ENCODE measurements around the gene KCNQ1. TPM values are rescaled to one million over a fixed set of nuclear protein-coding genes. Genes with fewer than 3 reads are reported as not detected.

The KCNQ1 gene
- total and polyA plus RNA-seq, 9 of the 15 experiments (the other 6 are each of a cell fraction or from before 2014, with no cell fraction given) = 0.44 TPM; not detected in 8

DNA sequence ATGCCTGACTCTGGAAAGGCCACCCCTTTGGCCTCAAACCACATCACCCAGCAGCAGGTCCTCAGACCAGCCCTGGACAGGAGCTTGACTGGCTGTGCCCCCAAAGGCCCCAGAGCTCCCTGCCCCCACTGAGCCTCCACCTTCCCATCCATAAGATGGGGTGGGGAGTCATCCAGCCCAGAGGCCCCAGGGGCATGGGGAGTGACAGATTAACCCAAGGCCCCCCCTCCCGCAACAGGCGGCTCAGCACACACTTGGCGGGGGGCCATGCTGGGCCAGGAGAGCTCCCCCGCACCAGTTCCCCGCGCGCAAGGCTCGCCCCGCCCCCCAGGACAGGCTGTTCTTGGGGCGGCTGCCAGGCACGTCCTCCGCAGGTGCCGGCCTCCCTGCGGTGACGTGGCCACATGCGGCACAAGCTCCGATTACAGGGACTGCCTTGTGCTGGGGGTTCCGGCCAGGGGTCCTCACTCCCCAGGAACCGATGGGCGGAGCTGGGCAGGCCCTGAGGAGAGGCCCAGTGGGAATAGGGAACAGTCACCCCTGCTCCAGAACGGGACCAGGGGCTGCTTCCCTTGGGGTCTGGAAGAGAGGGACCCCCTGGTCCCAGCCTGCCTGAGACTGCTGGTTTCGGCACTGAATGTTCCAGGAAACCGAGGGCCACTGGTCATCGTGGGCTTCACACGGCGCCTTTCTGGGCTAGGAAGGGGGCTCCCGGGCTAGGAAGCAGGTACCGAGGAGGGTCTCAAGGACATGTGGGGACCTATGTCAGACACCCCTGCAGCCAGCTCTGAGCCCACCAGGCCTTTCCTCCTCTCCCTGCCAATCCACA is 445.9 kb downstream of the KCNQ1 start (continued):
- TF ChIP-seq RERE (CRISPR knock-in tag; IDR thresholded peaks at IDR 0.05; ENCODE audit: borderline replicate concordance) = no peak
- TF ChIP-seq MEIS2 (IDR thresholded peaks at IDR 0.05; ENCODE audit: partially characterized antibody) = peak; percentile 57
- no peak for TF ChIP-seq ZNF134 (CRISPR knock-in tag; conservative IDR thresholded peaks at IDR 0.05)
- TF ChIP-seq ZNF707 (CRISPR knock-in tag; conservative IDR thresholded peaks at IDR 0.05) = no peak
- TF ChIP-seq NEUROD1 (IDR thresholded peaks at IDR 0.05; ENCODE audit: borderline replicate concordance, low read depth, low read length, partially characterized antibody) = peak; percentile 20
- TF ChIP-seq TRIM28 (IDR thresholded peaks at IDR 0.05) = no peak
- no peak for TF ChIP-seq TAF15 (IDR thresholded peaks at IDR 0.05; ENCODE audit: low read depth, low read length)
- peak; percentile 85 to 93; a peak in 3 of 4 replicates for TF ChIP-seq KDM1A (IDR thresholded peaks at IDR 0.05)
- no peak for TF ChIP-seq BRD4 (IDR thresholded peaks at IDR 0.05)
- TF ChIP-seq ZNF174 (CRISPR knock-in tag; IDR thresholded peaks at IDR 0.05) = no peak
- no peak for TF ChIP-seq HNRNPK (IDR thresholded peaks at IDR 0.05; ENCODE audit: low read depth, low read length, poor library complexity, severe bottlenecking)
- TF ChIP-seq FUS (optimal IDR thresholded peaks at IDR 0.05; ENCODE audit: low read depth, low read length) = no peak
- no peak for TF ChIP-seq ZNF644 (tag; IDR thresholded peaks at IDR 0.05; ENCODE audit: low read depth)
- TF ChIP-seq MAFF (IDR thresholded peaks at IDR 0.05; ENCODE audit: low read length) = no peak
- TF ChIP-seq MECOM (CRISPR knock-in tag; IDR thresholded peaks at IDR 0.05) = no peak
- TF ChIP-seq, protein P1, sequence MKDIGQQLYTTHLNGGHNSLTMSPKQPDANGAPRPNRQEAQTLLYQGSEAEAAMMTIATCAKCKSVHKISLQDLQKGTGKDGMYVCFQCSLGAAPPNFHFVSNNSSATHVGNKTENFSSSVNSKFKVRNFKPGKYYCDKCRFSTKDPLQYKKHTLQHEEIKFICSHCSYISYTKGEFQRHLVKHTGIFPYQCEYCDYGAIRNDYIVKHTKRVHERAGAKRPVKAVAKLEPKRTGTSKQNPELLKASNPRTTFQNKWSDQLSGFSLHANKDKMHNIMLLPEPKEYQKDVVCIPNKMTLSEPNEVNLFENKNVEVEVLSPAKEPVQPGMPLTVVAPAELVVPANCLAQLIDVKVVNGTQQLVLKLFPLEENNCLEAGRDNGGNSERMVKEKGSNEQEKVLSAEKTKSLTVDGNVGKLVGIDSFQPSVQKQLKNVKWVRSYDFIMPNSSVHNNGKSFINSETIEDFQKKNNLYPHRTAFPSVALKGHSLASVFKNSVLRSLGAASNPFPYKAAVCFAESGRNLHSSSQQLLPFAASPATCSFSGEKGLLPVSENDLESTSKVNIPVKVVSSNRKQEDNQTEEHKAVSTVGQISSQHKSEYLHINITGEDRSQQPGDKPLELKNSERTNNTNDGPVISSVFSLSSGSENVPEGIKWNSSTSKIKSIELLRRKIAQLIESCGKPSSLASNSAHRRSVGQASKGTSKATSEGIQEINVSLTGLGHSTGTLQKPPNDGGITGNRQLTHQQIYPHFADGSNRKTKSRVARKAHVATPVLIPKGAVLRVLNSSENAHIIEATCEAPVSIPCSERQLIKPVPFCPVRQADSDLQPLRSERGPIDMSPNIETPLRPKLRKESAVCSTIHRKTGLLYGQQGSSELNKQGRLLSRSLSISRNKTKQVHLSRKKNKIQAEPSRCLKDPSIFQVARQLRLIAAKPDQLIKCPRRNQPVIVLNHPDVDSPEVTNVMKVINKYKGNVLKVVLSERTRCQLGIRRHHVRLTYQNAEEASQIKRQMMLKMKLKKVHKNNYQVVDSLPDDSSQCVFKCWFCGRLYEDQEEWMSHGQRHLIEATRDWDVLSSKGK (CRISPR knock-in tag; IDR thresholded peaks at IDR 0.05) = no peak
- TF ChIP-seq, protein P2, sequence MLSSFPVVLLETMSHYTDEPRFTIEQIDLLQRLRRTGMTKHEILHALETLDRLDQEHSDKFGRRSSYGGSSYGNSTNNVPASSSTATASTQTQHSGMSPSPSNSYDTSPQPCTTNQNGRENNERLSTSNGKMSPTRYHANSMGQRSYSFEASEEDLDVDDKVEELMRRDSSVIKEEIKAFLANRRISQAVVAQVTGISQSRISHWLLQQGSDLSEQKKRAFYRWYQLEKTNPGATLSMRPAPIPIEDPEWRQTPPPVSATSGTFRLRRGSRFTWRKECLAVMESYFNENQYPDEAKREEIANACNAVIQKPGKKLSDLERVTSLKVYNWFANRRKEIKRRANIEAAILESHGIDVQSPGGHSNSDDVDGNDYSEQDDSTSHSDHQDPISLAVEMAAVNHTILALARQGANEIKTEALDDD (IDR thresholded peaks at IDR 0.05) = no peak
- peak; percentile 68; the same call in 1 of the 2 replicates for TF ChIP-seq TOE1 (IDR thresholded peaks at IDR 0.05; ENCODE audit: borderline replicate concordance)
- no peak for TF ChIP-seq TOE1 (CRISPR knock-in tag; IDR thresholded peaks at IDR 0.05; ENCODE audit: borderline replicate concordance, low read depth)
